GM18873 (cell line): ENCODE measurements around the gene MYOT.
A peak's percentile ranks its signal among the peaks of the same experiment; 100 is the strongest.
"Not testable (repeated sequence)": the region's sequence is repeated elsewhere in the genome, so short reads cannot be mapped to it uniquely, and the experiment has no call there.

Source experiments
- ATAC-seq: cut with Tn5 transposase; IDR thresholded peaks from one replicate; pipeline ENCODE4 v1.9.1; 2021; ENCODE audit warnings: mild to moderate bottlenecking, moderate library complexity, moderate number of reproducible peaks; ENCODE audit not compliant: unreplicated experiment, low FRiP score

MYOT gene

GRCh38 chr5:137847687-137848086 is 20.0 kb upstream of the MYOT start:
- no peak for ATAC-seq

GRCh38 chr5:137853165-137853564 is 14.5 kb upstream of the MYOT start:
- not testable (repeated sequence) for ATAC-seq

GRCh38 chr5:137856201-137856600 is 11.5 kb upstream of the MYOT start:
- no peak for ATAC-seq

GRCh38 chr5:137856916-137857862 is 10.5 kb upstream of the MYOT start:
- ATAC-seq: peak; percentile 42

- peak; percentile 56 for ATAC-seq
Observed at GRCh38 chr5:137858223-137858916, 9.3 kb upstream of the MYOT start.

GRCh38 chr5:137858954-137859353 is 8.7 kb upstream of the MYOT start:
- ATAC-seq: no peak

- ATAC-seq: no peak
Observed at GRCh38 chr5:137862251-137862650, 5.4 kb upstream of the MYOT start.

- ATAC-seq: not testable (repeated sequence)
Observed at GRCh38 chr5:137863653-137864052, 4.0 kb upstream of the MYOT start.

GRCh38 chr5:137866541-137867388 is 895 bp upstream of the MYOT start:
- ATAC-seq: no peak

GRCh38 chr5:137870647-137871339 is 3.1 kb downstream of the MYOT start:
- ATAC-seq: no peak

GRCh38 chr5:137871571-137871970 is 3.9 kb downstream of the MYOT start:
- no peak for ATAC-seq

- ATAC-seq: no peak
Observed at GRCh38 chr5:137872466-137872865, 4.8 kb downstream of the MYOT start.

- ATAC-seq: no peak
Observed at GRCh38 chr5:137876101-137876500, 8.4 kb downstream of the MYOT start.

- no peak for ATAC-seq
Observed at GRCh38 chr5:137880313-137880712, 12.7 kb downstream of the MYOT start.

GRCh38 chr5:137887831-137888230 is 20.2 kb downstream of the MYOT start:
- no peak for ATAC-seq

- ATAC-seq: no peak
Observed at GRCh38 chr5:137888466-137888862, 20.8 kb downstream of the MYOT start.

GRCh38 chr5:137888863-137889759 is 21.5 kb downstream of the MYOT start, which contains the start of gene PKD2L2:
Gene PKD2L2, plus strand, starts transcription at chr5:137889457. Its CDS starts 35 bp downstream, at chr5:137889492.
- peak; percentile 75 for ATAC-seq

- ATAC-seq: no peak
Observed at GRCh38 chr5:137890845-137891244, 23.2 kb downstream of the MYOT start.

GRCh38 chr5:137891849-137892248 is 24.2 kb downstream of the MYOT start:
- ATAC-seq: no peak
